ENCODE results near the gene TOMM34.

- TF ChIP-seq CTCF (conservative IDR thresholded peaks at IDR 0.05 in 1 of 2, IDR thresholded peaks at IDR 0.05 in 1 of 2; ENCODE audit: low read depth in 1 of 2, low read length in 2 of 2) (no peak), EZH2 (IDR thresholded peaks at IDR 0.05; ENCODE audit: low read length, missing control alignments) (no peak)
These were observed 65.2 kb downstream of the TOMM34 start for GRCh38 chr20:44894959-44895358.
